ENCODE data around the gene HLA-DMB. TPM values are rescaled to one million over a fixed set of nuclear protein-coding genes. Genes with fewer than 3 reads are reported as not detected.

Gene HLA-DMB
- total RNA-seq, 1 experiment from 2014 or later: 1.1 TPM

DNA sequence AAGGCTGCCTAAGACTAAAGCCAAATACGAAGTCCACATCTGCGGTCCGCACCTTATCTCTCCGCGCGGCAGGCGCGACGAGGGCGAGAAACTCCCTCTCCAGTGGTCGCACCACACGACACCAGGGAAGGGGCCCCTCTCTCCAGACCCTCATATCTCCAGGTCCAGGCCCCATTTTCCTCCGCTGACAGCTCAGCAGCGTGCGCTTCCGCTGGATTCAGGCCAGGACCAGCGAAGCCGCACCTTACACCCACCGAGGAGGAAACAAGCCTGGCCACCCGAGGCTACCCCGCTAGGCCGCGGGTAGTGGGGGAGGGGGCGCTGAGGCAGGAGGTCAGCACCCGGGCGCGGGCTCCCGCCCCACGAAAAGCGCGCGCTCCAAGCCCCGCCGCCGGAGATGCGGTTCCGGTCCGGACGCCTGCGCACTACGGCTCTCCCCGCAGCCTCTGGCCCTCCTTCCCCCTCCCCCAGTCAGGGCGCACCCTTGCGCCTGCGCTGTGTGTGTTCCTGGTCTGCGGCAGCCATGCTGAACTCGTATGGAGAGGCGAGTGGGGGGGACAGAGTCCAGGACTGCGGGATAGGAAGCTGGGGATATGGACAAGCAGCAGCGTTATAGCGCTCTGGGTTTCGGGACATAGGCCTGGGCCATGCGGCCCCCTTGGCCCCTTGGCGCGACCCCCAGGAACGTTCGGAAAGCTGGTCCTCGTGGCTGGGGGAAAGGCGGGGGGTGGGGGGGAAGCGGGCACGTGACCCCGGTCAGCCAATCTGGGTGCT, 27.5 kb upstream of the HLA-DMB start, which contains the start of gene BRD2 (continued):
- TF ChIP-seq ZNF281 (CRISPR knock-in tag; IDR thresholded peaks at IDR 0.05): peak; percentile 91
- no peak for TF ChIP-seq ZNF219 (CRISPR knock-in tag; IDR thresholded peaks at IDR 0.05; ENCODE audit: borderline replicate concordance)
- TF ChIP-seq CREB1 (CRISPR knock-in tag; IDR thresholded peaks at IDR 0.05): no peak
- TF ChIP-seq MYBL2 (CRISPR knock-in tag; IDR thresholded peaks at IDR 0.05): no peak; the same call in 1 of the 2 replicates
- TF ChIP-seq, protein P1, sequence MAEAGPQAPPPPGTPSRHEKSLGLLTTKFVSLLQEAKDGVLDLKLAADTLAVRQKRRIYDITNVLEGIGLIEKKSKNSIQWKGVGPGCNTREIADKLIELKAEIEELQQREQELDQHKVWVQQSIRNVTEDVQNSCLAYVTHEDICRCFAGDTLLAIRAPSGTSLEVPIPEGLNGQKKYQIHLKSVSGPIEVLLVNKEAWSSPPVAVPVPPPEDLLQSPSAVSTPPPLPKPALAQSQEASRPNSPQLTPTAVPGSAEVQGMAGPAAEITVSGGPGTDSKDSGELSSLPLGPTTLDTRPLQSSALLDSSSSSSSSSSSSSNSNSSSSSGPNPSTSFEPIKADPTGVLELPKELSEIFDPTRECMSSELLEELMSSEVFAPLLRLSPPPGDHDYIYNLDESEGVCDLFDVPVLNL (CRISPR knock-in tag; IDR thresholded peaks at IDR 0.05; ENCODE audit: borderline replicate concordance, low read depth): no peak; the same call in 1 of the 2 replicates
- TF ChIP-seq NFE2L1 (CRISPR knock-in tag; IDR thresholded peaks at IDR 0.05): no peak
- no peak for TF ChIP-seq JAZF1 (CRISPR knock-in tag; IDR thresholded peaks at IDR 0.05)
- TF ChIP-seq ATF3 (CRISPR knock-in tag; conservative IDR thresholded peaks at IDR 0.05): no peak
- TF ChIP-seq NR3C1 (CRISPR knock-in tag; conservative IDR thresholded peaks at IDR 0.05; ENCODE audit: low read depth): no peak
- no peak for TF ChIP-seq ZNF121 (CRISPR knock-in tag; IDR thresholded peaks at IDR 0.05)
- TF ChIP-seq ZBTB43 (CRISPR knock-in tag; IDR thresholded peaks at IDR 0.05): 0 out of 2 replicates have a peak, but pooled peaks have one; percentile 27
- no peak for TF ChIP-seq ZNF416 (CRISPR knock-in tag; IDR thresholded peaks at IDR 0.05)
- no peak for TF ChIP-seq ZNF317 (CRISPR knock-in tag; IDR thresholded peaks at IDR 0.05; ENCODE audit: borderline replicate concordance, low read depth)
- TF ChIP-seq, protein P2, sequence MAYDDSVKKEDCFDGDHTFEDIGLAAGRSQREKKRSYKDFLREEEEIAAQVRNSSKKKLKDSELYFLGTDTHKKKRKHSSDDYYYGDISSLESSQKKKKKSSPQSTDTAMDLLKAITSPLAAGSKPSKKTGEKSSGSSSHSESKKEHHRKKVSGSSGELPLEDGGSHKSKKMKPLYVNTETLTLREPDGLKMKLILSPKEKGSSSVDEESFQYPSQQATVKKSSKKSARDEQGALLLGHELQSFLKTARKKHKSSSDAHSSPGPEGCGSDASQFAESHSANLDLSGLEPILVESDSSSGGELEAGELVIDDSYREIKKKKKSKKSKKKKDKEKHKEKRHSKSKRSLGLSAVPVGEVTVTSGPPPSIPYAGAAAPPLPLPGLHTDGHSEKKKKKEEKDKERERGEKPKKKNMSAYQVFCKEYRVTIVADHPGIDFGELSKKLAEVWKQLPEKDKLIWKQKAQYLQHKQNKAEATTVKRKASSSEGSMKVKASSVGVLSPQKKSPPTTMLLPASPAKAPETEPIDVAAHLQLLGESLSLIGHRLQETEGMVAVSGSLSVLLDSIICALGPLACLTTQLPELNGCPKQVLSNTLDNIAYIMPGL (CRISPR knock-in tag; IDR thresholded peaks at IDR 0.05): peak; percentile 87
- TF ChIP-seq ETV6 (CRISPR knock-in tag; IDR thresholded peaks at IDR 0.05): peak; percentile 78
- no peak for TF ChIP-seq IRF1 (CRISPR knock-in tag; IDR thresholded peaks at IDR 0.05)
- TF ChIP-seq MAX (CRISPR knock-in tag; IDR thresholded peaks at IDR 0.05): peak; percentile 85
- TF ChIP-seq JUN (CRISPR knock-in tag; IDR thresholded peaks at IDR 0.05): no peak; the same call in 1 of the 2 replicates
- TF ChIP-seq ZBTB21 (CRISPR knock-in tag; IDR thresholded peaks at IDR 0.05; ENCODE audit: borderline replicate concordance): no peak
- no peak for TF ChIP-seq IRF2 (CRISPR knock-in tag; IDR thresholded peaks at IDR 0.05; ENCODE audit: borderline replicate concordance, low read depth)
- TF ChIP-seq ATF1 (CRISPR knock-in tag; IDR thresholded peaks at IDR 0.05): no peak
- TF ChIP-seq, protein P3, sequence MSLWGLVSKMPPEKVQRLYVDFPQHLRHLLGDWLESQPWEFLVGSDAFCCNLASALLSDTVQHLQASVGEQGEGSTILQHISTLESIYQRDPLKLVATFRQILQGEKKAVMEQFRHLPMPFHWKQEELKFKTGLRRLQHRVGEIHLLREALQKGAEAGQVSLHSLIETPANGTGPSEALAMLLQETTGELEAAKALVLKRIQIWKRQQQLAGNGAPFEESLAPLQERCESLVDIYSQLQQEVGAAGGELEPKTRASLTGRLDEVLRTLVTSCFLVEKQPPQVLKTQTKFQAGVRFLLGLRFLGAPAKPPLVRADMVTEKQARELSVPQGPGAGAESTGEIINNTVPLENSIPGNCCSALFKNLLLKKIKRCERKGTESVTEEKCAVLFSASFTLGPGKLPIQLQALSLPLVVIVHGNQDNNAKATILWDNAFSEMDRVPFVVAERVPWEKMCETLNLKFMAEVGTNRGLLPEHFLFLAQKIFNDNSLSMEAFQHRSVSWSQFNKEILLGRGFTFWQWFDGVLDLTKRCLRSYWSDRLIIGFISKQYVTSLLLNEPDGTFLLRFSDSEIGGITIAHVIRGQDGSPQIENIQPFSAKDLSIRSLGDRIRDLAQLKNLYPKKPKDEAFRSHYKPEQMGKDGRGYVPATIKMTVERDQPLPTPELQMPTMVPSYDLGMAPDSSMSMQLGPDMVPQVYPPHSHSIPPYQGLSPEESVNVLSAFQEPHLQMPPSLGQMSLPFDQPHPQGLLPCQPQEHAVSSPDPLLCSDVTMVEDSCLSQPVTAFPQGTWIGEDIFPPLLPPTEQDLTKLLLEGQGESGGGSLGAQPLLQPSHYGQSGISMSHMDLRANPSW (CRISPR knock-in tag; conservative IDR thresholded peaks at IDR 0.05; ENCODE audit: low read depth): no peak
- TF ChIP-seq ZNF263 (CRISPR knock-in tag; IDR thresholded peaks at IDR 0.05; ENCODE audit: low read depth): no peak
- TF ChIP-seq ZNF138 (CRISPR knock-in tag; conservative IDR thresholded peaks at IDR 0.05): no peak
- no peak for TF ChIP-seq ZSCAN18 (CRISPR knock-in tag; IDR thresholded peaks at IDR 0.05)
- TF ChIP-seq NR1H2 (CRISPR knock-in tag; IDR thresholded peaks at IDR 0.05): no peak

Measured in WTC11 (cell line).